MCF 10A (cell line): ENCODE results near the gene MAGIX. TPM values are rescaled to one million over a fixed set of nuclear protein-coding genes. Genes with fewer than 3 reads are reported as not detected.
"Not testable (repeated sequence)": the region's sequence is repeated elsewhere in the genome, so short reads cannot be mapped to it uniquely, and the experiment has no call there.

ENCODE experiments used
- BruUV-seq: library from RNA; stranded (reverse); fragments of 400-500 nt; replicated peaks from 2 replicates; lab custom pipeline; 2021; lab: Mats Ljungman, UMichigan
- CTCF ChIA-PET: fragments of 300-600 bp; sonication (Branson Sonifier 250); formaldehyde crosslinking; extraction: SDS; loops from one replicate; lab custom pipeline; 2021; ENCODE audit warnings: antibody characterized with exemption, inconsistent platforms; lab: Yijun Ruan, JAX
- POLR2A ChIA-PET: fragments of 300-600, 350-650 bp; sonication (Branson Sonifier 250); formaldehyde crosslinking; extraction: SDS; loops from one replicate; lab custom pipeline; 2020; ENCODE audit warnings: antibody characterized with exemption, inconsistent platforms; lab: Yijun Ruan, JAX
- DNase-seq: peaks from one replicate; pipeline ENCODE4 v3.0.0-alpha.2; 2018; ENCODE audit not compliant: unreplicated experiment
- H3K27ac Mint-ChIP-seq: one replicate; pipeline ENCODE4 v1.8.0; 2022; ENCODE audit warnings: mild to moderate bottlenecking, low read depth, mixed read lengths; ENCODE audit not compliant: unreplicated experiment
- H3K27me3 Mint-ChIP-seq: one replicate; pipeline ENCODE4 v1.8.0; 2022; ENCODE audit warnings: mixed read lengths; ENCODE audit not compliant: insufficient read depth, unreplicated experiment
- H3K36me3 Mint-ChIP-seq: one replicate; pipeline ENCODE4 v1.8.0; 2022; ENCODE audit warnings: mild to moderate bottlenecking, moderate library complexity, mixed read lengths; ENCODE audit not compliant: insufficient read depth, unreplicated experiment
- H3K4me1 Mint-ChIP-seq: one replicate; pipeline ENCODE4 v1.8.0; 2022; ENCODE audit warnings: mixed read lengths; ENCODE audit not compliant: insufficient read depth, unreplicated experiment
- H3K4me3 Mint-ChIP-seq: one replicate; pipeline ENCODE4 v1.8.0; 2022; ENCODE audit warnings: mild to moderate bottlenecking, moderate library complexity, mixed read lengths; ENCODE audit not compliant: unreplicated experiment
- H3K9me3 Mint-ChIP-seq: one replicate; pipeline ENCODE4 v1.8.0; 2022; ENCODE audit warnings: mixed read lengths; ENCODE audit not compliant: unreplicated experiment
- intact Hi-C: fragments of 100-400 bp; cut with micrococcal nuclease; formaldehyde crosslinking; loops from 2 replicates; pipeline ENCODE4 v1.14.1; 2022
- total RNA-seq: library from RNA; stranded (reverse); gene quantifications from 2 replicates; pipeline ENCODE4 v1.2.3, GENCODE V29; 2022
- TF ChIP-seq, protein P1 (sequence below): fragments of 200-600 bp; IDR thresholded peaks from one replicate; pipeline ENCODE4 v1.8.0; 2022; ENCODE audit warnings: antibody characterized with exemption, mild to moderate bottlenecking; ENCODE audit not compliant: unreplicated experiment

Gene MAGIX
- total RNA-seq, 1 experiment from 2014 or later: 0.84 TPM

- no peaks in the 10 kb centered on the region for H3K4me1 Mint-ChIP-seq
- no peaks in the 10 kb centered on the region for H3K9me3 Mint-ChIP-seq
- H3K27me3 Mint-ChIP-seq: no peaks in the 10 kb centered on the region
- TF ChIP-seq, protein P1, sequence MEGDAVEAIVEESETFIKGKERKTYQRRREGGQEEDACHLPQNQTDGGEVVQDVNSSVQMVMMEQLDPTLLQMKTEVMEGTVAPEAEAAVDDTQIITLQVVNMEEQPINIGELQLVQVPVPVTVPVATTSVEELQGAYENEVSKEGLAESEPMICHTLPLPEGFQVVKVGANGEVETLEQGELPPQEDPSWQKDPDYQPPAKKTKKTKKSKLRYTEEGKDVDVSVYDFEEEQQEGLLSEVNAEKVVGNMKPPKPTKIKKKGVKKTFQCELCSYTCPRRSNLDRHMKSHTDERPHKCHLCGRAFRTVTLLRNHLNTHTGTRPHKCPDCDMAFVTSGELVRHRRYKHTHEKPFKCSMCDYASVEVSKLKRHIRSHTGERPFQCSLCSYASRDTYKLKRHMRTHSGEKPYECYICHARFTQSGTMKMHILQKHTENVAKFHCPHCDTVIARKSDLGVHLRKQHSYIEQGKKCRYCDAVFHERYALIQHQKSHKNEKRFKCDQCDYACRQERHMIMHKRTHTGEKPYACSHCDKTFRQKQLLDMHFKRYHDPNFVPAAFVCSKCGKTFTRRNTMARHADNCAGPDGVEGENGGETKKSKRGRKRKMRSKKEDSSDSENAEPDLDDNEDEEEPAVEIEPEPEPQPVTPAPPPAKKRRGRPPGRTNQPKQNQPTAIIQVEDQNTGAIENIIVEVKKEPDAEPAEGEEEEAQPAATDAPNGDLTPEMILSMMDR: no peak
- DNase-seq: no peak
- POLR2A ChIA-PET: no interaction called here
- intact Hi-C loops: loop anchor here (5.0 to 10.0 kb wide), 2 partner anchors 37 to 635 kb away; no protein-coding TSS in a partner anchor
- H3K4me3 Mint-ChIP-seq: no peak overlapping the region
- CTCF ChIA-PET: interaction anchor here (0.6 to 1.3 kb wide), 3 partner anchors 14 to 356 kb away, joined by 4 to 5 read pairs (median 4); no protein-coding TSS in a partner anchor
- BruUV-seq: no TSS peak
- H3K36me3 Mint-ChIP-seq: peaks cover 56% of the 10 kb centered on the region
- H3K27ac Mint-ChIP-seq: no peak overlapping the region
Measured at GRCh38 chrX:49120091-49120490, 42.5 kb upstream of the MAGIX start.

DNA sequence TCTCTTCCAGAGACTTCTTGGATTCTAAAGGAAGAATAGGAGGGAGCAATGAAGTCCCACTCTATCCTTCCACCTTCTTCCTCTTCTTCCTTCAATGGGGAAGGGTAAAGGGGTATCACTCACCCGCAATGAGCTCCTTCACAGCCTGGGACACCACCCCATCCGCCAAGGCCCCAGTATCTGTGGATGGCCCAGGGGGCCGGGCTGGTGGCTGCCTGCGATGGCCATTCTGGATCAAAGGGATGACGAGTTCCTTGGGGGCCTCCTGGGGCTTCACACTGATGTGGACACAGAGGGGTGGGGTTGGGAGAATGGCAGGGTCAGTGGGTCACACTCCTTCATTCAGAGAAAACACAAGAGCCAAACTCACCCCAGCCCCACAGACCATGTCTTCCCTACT is 40.1 kb upstream of the MAGIX start:
- no peaks in the 10 kb centered on the region for H3K9me3 Mint-ChIP-seq
- peak overlapping the region; percentile 89 for H3K4me3 Mint-ChIP-seq
- ChIA-PET CTCF (interaction anchor here (0.8 to 1.0 kb wide), 2 partner anchors 11 to 57 kb away, joined by 4 to 5 read pairs; no protein-coding TSS in a partner anchor), POLR2A (interaction anchor here (0.5 to 1.6 kb wide), 5 partner anchors 42 to 601 kb away, joined by 3 to 5 read pairs (median 3); partner anchors contain the start of gene EBP)
- no peaks in the 10 kb centered on the region for H3K4me1 Mint-ChIP-seq
- DNase-seq: no peak
- no peaks in the 10 kb centered on the region for H3K27me3 Mint-ChIP-seq
- intact Hi-C loops: loop anchor here (5.0 to 10.0 kb wide), 2 partner anchors 35 to 632 kb away; no protein-coding TSS in a partner anchor
- BruUV-seq: no TSS peak
- peaks cover 33% of the 10 kb centered on the region for H3K36me3 Mint-ChIP-seq
- peak overlapping the region; percentile 99 for H3K27ac Mint-ChIP-seq
- TF ChIP-seq, protein P1: no peak

- H3K4me1 Mint-ChIP-seq, H3K27me3 Mint-ChIP-seq, H3K4me3 Mint-ChIP-seq, BruUV-seq, H3K27ac Mint-ChIP-seq, H3K9me3 Mint-ChIP-seq, DNase-seq, H3K36me3 Mint-ChIP-seq, POLR2A ChIA-PET: not testable (repeated sequence)
- intact Hi-C loops: loop anchor here (10.0 kb wide), 1 partner anchor 627 kb away; no protein-coding TSS in a partner anchor
- CTCF ChIA-PET: interaction anchor here (0.7 kb wide), 2 partner anchors 711 to 720 kb away, joined by 3 read pairs; no protein-coding TSS in a partner anchor
Measured at GRCh38 chrX:49127742-49128258, 34.8 kb upstream of the MAGIX start.

- Mint-ChIP-seq H3K27me3 (no peaks in the 10 kb centered on the region), H3K9me3 (peaks cover 7% of the 10 kb centered on the region), H3K4me3 (no peak overlapping the region), H3K4me1 (no peaks in the 10 kb centered on the region), H3K27ac (no peak overlapping the region), H3K36me3 (peaks cover 6% of the 10 kb centered on the region)
- DNase-seq: no peak
- BruUV-seq: no TSS peak
- TF ChIP-seq, protein P1: no peak
- intact Hi-C loops: loop anchor here (10.0 kb wide), 1 partner anchor 625 kb away; no protein-coding TSS in a partner anchor
- ChIA-PET POLR2A (interaction anchor here (0.6 to 0.7 kb wide), 2 partner anchors 8 to 26 kb away, joined by 3 read pairs; no protein-coding TSS in a partner anchor), CTCF (no interaction called here)
Measured at GRCh38 chrX:49129427-49129826, 33.1 kb upstream of the MAGIX start.

GRCh38 chrX:49132275-49132674 is 30.3 kb upstream of the MAGIX start:
- H3K36me3 Mint-ChIP-seq, intact Hi-C loops, BruUV-seq, H3K9me3 Mint-ChIP-seq, H3K27ac Mint-ChIP-seq, H3K4me3 Mint-ChIP-seq, H3K27me3 Mint-ChIP-seq, POLR2A ChIA-PET, H3K4me1 Mint-ChIP-seq, DNase-seq: not testable (repeated sequence)
- CTCF ChIA-PET: interaction anchor here (0.6 kb wide), 1 partner anchor 30 kb away, joined by 3 read pairs; the partner anchor contains the start of gene MAGIX
